KMS-11 (cell line): ENCODE measurements around the gene SLC19A1.

Experiments
- H2AFZ ChIP-seq: fragments of 200-600 bp; sonication (generic); 2 replicates; pipeline ENCODE4 v1.6.1; 2016; ENCODE audit warnings: antibody characterized with exemption, mixed run types, low read depth
- H3K27ac ChIP-seq: fragments of 200-600 bp; sonication (generic); 2 replicates; pipeline ENCODE4 v1.6.1; 2016; ENCODE audit warnings: mild to moderate bottlenecking, mixed run types
- H3K27me3 ChIP-seq: fragments of 200-600 bp; sonication (generic); 2 replicates; pipeline ENCODE4 v1.6.1; 2017; ENCODE audit warnings: mild to moderate bottlenecking, low read depth, mixed run types, moderate library complexity; ENCODE audit not compliant: insufficient read depth
- H3K36me3 ChIP-seq: fragments of 200-600 bp; sonication (generic); 2 replicates; pipeline ENCODE4 v1.6.1; 2017; ENCODE audit warnings: mild to moderate bottlenecking, mixed run types; ENCODE audit not compliant: insufficient read depth
- H3K4me1 ChIP-seq: fragments of 200-600 bp; sonication (generic); 2 replicates; pipeline ENCODE4 v1.6.1; 2016; ENCODE audit warnings: mild to moderate bottlenecking, low read depth, mixed run types; ENCODE audit not compliant: poor library complexity, severe bottlenecking
- H3K4me2 ChIP-seq: fragments of 200-600 bp; sonication (generic); 2 replicates; pipeline ENCODE4 v1.7.0; 2016; ENCODE audit warnings: mild to moderate bottlenecking, mixed run types
- H3K4me3 ChIP-seq: fragments of 200-600 bp; sonication (generic); IDR thresholded peaks from 2 replicates; pipeline ENCODE4 v1.6.1; 2017; ENCODE audit warnings: low read depth, low read length, mixed read lengths; ENCODE audit not compliant: insufficient read depth
- H3K79me2 ChIP-seq: fragments of 200-600 bp; sonication (generic); 2 replicates; pipeline ENCODE4 v1.6.1; 2016; ENCODE audit warnings: low read depth, mixed run types; ENCODE audit not compliant: insufficient read depth
- H3K9ac ChIP-seq: fragments of 200-600 bp; sonication (generic); 2 replicates; pipeline ENCODE4 v1.6.1; 2016; ENCODE audit warnings: mild to moderate bottlenecking, mixed run types
- H4K20me1 ChIP-seq: fragments of 200-600 bp; sonication (generic); 2 replicates; pipeline ENCODE4 v1.6.1; 2016; ENCODE audit warnings: mild to moderate bottlenecking, mixed run types; ENCODE audit not compliant: insufficient read depth
- TF ChIP-seq, protein P1 (sequence below): fragments of 200-600 bp; sonication (generic); conservative IDR thresholded peaks from 2 replicates; pipeline ENCODE4 v1.6.1; 2017; ENCODE audit warnings: low read depth, mild to moderate bottlenecking, antibody characterized with exemption, low read length, moderate library complexity, mixed read lengths

The SLC19A1 gene

GRCh38 chr21:45459171-45460010, 82.8 kb downstream of the SLC19A1 start:
- peaks cover 68% of the 10 kb centered on the region for H3K27me3 ChIP-seq
- no peaks in the 10 kb centered on the region for H3K36me3 ChIP-seq
- H3K27ac ChIP-seq: no peak overlapping the region
- no peak overlapping the region for H2AFZ ChIP-seq
- no peaks in the 10 kb centered on the region for H3K79me2 ChIP-seq
- H3K4me3 ChIP-seq: no peak overlapping the region
- H3K4me1 ChIP-seq: no peaks in the 10 kb centered on the region
- TF ChIP-seq, protein P1, sequence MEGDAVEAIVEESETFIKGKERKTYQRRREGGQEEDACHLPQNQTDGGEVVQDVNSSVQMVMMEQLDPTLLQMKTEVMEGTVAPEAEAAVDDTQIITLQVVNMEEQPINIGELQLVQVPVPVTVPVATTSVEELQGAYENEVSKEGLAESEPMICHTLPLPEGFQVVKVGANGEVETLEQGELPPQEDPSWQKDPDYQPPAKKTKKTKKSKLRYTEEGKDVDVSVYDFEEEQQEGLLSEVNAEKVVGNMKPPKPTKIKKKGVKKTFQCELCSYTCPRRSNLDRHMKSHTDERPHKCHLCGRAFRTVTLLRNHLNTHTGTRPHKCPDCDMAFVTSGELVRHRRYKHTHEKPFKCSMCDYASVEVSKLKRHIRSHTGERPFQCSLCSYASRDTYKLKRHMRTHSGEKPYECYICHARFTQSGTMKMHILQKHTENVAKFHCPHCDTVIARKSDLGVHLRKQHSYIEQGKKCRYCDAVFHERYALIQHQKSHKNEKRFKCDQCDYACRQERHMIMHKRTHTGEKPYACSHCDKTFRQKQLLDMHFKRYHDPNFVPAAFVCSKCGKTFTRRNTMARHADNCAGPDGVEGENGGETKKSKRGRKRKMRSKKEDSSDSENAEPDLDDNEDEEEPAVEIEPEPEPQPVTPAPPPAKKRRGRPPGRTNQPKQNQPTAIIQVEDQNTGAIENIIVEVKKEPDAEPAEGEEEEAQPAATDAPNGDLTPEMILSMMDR: no peak
- H4K20me1 ChIP-seq: no peaks in the 10 kb centered on the region
- no peak overlapping the region for H3K4me2 ChIP-seq
- H3K9ac ChIP-seq: no peak overlapping the region

DNA sequence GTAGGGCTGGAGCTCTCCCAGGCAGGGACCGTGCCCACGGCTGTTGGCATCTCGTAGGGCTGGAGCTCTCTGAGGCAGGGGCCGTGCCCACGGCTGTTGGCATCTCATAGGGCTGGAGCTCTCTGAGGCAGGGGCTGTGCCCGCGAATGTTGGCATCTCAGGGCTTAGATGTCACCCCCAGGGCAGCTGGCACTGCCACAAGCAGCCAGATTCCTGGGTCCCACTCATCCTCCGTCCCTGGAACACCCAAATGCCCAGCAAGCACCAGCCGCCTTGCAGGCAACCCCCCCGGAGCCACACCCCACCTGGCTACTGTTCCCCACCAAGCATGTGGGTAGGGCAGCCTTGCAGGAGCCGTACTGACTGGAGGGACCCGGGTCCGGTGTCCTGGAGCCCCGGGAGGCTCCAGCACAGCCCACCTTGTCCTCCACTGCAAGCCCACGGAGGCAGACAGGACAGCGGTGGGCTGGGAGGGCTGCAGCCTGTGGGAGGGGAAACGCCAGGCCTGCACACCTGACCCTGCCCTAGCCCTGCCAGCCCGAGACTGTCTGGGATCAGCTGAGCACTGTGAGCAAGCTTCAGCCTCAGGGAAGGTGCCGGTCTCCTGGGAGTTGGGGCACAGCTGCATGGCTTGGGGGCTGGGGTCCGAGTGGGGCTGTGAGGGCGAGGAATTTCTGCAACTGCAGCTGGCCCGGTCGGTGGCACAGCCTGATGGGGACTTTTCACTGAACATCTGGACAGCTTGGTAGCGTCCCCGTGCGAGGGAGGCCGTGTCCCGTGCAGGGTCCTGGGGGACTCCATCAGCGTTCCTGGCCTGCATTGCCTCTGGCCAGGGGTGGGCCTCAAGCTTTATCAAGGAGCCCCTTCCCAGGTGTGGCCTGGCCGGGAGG, 83.7 kb downstream of the SLC19A1 start:
- TF ChIP-seq, protein P1: no peak
- Histone ChIP-seq H4K20me1 (no peaks in the 10 kb centered on the region), H2AFZ (no peak overlapping the region), H3K36me3 (no peaks in the 10 kb centered on the region), H3K9ac (no peak overlapping the region), H3K79me2 (no peaks in the 10 kb centered on the region), H3K27me3 (peaks cover 60% of the 10 kb centered on the region), H3K4me2 (no peak overlapping the region), H3K4me1 (no peaks in the 10 kb centered on the region), H3K4me3 (no peak overlapping the region), H3K27ac (no peak overlapping the region)

DNA sequence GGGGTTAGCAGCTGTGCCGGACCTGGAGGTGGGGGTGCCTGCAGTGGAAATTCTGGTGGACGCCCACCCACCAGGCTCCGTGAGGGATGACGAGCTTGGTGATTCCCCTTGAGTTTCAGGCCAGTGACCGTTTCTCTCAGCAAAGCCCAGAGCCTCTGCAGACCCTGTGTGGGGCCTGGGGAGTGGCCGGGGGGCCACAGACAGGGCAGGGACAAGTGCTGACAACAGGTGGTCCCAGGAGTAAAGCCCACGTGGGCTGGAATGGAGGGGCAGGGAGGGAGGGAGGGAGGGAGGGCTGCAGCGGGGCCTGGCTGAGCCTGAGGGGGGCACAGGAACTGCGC, 84.4 kb downstream of the SLC19A1 start:
- no peak overlapping the region for H3K4me3 ChIP-seq
- H4K20me1 ChIP-seq: no peaks in the 10 kb centered on the region
- H3K27ac ChIP-seq: no peak overlapping the region
- H3K4me2 ChIP-seq: no peak overlapping the region
- no peak overlapping the region for H3K9ac ChIP-seq
- H3K4me1 ChIP-seq: no peaks in the 10 kb centered on the region
- peaks cover 53% of the 10 kb centered on the region for H3K27me3 ChIP-seq
- H3K79me2 ChIP-seq: no peaks in the 10 kb centered on the region
- H2AFZ ChIP-seq: no peak overlapping the region
- H3K36me3 ChIP-seq: no peaks in the 10 kb centered on the region
- TF ChIP-seq, protein P1: no peak

- Histone ChIP-seq H3K27ac (no peak overlapping the region), H3K9ac (no peak overlapping the region), H3K4me2 (no peak overlapping the region), H3K4me3 (no peak overlapping the region), H3K4me1 (no peaks in the 10 kb centered on the region), H4K20me1 (no peaks in the 10 kb centered on the region), H3K36me3 (no peaks in the 10 kb centered on the region), H2AFZ (no peak overlapping the region), H3K79me2 (no peaks in the 10 kb centered on the region), H3K27me3 (peaks cover 48% of the 10 kb centered on the region)
- TF ChIP-seq, protein P1: no peak
These were observed 84.9 kb downstream of the SLC19A1 start for GRCh38 chr21:45457161-45457831.
